ENCODE measurements around the gene TENM4.
A peak's percentile ranks its signal among the peaks of the same experiment; 100 is the strongest.
"Not testable (repeated sequence)": the region's sequence is repeated elsewhere in the genome, so short reads cannot be mapped to it uniquely, and the experiment has no call there.

Gene TENM4

DNA sequence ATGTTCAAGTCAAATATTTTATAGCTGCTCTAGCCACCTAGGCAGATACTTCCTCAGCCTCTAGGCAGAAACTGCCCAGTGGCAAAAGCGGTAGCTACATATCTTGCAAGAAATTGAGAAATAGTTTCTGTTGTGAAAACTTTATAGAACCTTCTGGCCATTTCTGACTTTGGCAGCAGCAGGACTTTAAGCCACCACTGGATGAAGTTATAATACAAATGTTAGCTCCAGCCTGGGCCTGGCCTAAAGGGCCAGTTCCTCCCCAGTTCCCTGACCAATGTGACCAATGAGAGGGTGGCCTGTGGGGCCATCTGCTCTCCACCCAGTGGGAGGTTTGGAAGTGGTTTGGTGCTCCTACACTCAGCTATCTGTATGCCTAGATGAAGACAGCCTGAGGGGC, 612.2 kb downstream of the TENM4 start:
- no peak overlapping the region for H3K4me3 ChIP-seq
- peak overlapping the region in 1 of 21 experiments; percentile 72 for H3K27ac ChIP-seq

DNA sequence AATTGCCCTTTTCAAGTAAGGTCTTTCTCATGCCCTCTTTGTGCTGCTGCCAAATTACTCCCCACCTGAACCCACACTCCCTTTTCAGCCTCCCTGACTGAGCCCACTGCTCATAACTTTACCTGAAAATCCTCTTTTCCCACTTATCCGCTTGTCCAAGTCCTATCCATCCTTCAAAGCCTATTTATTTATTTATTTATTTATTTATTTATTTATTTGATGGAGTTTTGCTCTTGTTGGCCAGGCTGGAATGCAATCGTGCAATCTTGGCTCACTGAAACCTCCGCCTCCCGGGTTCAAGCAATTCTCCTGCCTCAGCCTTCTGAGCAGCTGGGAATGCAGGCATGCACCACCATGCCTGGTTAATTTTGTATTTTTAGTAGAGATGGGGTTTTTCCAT, 613.5 kb downstream of the TENM4 start:
- H3K4me3 ChIP-seq, H3K27ac ChIP-seq: not testable (repeated sequence)

DNA sequence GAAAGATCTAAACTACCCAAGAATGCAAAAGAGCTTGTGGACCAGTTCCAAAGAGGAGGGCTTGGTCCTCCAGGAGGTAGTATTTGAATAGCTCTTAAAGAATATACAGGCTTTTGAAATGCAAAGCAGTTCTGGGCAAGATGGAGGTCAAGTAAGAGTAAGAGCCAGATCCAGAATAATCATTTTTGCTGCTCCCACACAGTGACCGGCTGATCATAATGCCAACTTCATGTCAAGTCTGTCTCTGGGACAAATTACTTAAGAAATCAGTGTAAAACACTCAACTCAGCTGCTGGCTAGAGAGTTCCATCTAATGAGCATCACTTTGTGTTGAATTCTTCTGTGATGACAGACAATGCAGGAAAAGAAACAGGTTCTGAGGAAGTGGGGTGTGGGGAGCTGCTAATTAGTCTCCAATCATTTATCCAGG, 615.2 kb downstream of the TENM4 start:
- Histone ChIP-seq H3K27ac (no peak overlapping the region), H3K4me3 (no peak overlapping the region)

GRCh38 chr11:78823588-78823987, 617.2 kb downstream of the TENM4 start:
- H3K27ac ChIP-seq = no peak overlapping the region
- H3K4me3 ChIP-seq = no peak overlapping the region

DNA sequence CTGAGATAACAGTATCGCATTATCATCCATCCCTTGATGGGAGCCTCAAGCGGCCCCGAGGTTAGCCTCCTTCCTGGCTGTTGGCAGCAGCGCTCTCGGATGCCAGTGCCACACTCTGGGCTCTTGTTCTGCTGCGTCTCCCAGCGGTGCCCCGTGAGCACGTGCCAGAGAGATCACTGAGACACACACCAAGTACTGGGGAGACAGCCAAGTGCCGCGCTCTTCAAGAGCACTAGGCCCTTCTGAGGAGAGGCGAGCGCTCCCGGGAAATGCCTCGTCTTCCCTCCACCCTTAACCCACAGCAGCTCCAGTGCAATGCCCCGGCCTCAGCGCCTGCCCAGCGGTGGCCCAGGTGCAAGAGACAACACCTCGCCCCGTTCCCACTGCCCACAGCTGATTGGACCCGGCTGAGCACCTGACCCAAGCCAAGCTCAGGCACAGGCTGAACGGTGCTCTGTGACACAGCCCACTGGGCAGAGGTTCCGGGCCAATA, 617.9 kb downstream of the TENM4 start:
- Histone ChIP-seq H3K4me3 (no peak overlapping the region), H3K27ac (no peak overlapping the region)

DNA sequence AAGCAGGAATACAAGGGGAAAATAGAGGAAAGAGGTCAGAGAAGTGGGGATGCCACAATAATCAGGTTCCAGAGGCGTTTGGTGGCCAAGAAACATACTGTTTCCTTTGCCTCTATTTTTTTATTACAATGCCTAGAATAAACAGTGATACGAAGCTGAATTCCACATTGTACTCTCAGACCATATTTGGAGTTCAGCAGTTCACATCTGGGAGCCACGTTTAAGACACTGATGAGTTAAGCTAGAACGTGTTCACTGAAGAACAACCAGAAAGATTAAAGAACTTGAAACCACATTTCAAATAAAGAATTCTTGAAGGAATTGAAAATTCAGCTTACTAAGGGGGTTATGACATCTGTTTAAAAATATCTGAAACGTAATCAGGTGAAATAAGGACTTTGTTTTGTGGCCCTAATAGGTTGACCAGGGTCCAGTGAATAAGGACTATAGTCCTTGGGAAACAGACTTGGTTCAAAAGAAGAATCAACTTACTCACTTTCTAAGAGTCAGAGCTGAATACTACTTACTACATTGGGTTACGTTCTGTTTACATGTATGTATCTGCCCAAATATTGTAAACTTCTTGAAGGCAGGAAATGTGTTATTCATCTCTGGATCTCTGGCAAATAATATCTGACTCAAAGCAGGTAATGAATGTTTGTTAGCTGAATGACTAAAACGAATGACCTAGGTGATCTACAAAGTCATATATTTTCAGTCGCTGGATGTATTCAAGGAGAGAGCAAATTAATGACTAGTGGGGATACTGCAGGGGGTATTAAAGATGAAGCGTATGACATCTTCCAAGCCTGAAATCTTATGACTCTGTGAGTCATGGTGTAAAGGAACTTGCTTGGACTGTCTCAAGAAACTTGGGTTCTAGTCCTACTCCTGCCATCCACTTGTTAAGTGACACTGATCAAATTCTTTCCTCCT, 619.2 kb downstream of the TENM4 start:
- H3K4me3 ChIP-seq = no peak overlapping the region

GRCh38 chr11:78820741-78821140, 620.1 kb downstream of the TENM4 start:
- H3K4me3 ChIP-seq = no peak overlapping the region
- H3K27ac ChIP-seq = no peak overlapping the region

More for the DNA sequence above, 619.2 kb downstream of the TENM4 start:
- no peak overlapping the region for H3K27ac ChIP-seq

DNA sequence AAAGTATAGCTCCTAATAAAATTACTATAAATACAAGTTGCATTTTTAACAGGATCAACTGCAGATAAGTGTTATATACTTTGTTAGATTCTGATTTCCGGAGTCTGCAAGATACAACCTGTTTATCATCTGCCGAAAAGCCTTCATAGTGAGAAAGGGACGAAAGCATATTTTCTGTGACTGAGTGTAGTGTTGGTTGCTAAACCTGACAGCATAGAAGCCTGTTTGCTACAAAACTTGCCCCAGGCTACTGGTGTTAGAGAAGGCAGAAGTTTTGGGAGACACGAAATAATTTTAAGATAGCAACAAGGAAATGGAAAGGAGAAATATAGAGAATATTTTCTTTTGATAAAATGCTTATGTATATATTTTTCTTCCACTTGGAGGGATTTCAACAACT, 622.6 kb downstream of the TENM4 start:
- Histone ChIP-seq H3K4me3 (no peak overlapping the region), H3K27ac (no peak overlapping the region)

DNA sequence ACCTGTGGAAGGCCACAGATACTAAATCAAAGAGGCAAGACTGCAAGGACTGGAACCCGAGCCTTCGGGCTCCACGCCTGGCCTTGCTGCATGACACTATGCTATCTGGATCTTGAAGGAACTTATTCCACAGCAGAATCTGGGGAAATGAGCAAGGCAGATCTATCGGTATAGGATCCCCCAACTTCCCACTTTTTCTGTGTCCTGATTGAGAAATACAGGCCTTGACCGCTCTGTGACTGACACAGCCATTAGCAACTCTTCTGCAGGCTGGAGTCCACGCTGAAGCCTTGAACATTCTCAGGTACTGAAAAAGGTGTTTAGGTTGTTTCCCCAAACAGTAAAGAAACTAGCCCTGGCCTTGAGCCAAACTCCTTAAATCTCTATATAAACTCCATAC, 625.0 kb downstream of the TENM4 start:
- no peak overlapping the region for H3K4me3 ChIP-seq
- peak overlapping the region in 1 of 21 experiments; percentile 32 for H3K27ac ChIP-seq

- Histone ChIP-seq H3K4me3 (no peak overlapping the region), H3K27ac (no peak overlapping the region)
Observed at GRCh38 chr11:78812513-78813293, 628.1 kb downstream of the TENM4 start.

GRCh38 chr11:78810559-78811009, 630.2 kb downstream of the TENM4 start:
- H3K27ac ChIP-seq = no peak overlapping the region

DNA sequence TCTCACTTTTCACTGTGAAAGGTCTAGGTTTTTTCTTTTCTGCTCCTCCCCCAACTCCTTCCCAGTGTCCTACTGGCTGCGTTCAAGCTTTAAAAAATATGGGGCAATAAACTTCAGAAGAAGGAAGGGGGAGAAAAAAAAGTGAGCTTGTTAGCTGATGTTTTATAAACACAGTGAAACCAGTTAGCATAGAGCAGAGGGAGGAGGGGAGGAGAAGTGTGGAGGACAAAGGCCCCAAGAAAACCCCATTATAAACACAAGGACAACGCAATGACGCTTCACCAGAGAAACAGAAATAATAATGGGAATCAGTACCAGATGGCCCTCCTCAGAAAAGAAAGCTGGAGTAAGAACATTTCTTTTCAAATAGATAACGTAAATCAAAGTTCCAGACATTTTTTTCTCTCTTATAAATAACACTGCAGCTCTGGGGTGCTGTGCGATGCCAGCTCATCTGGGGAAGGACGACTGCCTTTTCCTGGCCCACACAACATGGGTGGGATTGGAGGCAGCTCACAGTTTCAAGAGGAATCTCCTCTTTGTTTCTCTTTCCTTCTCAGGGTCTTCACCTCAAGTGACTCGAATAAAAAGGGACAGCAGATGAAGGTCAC, 630.8 kb downstream of the TENM4 start:
- Histone ChIP-seq H3K4me3 (no peak overlapping the region), H3K27ac (no peak overlapping the region)

More at GRCh38 chr11:78810559-78811009, 630.2 kb downstream of the TENM4 start:
- no peak overlapping the region for H3K4me3 ChIP-seq

GRCh38 chr11:78808923-78809322, 631.9 kb downstream of the TENM4 start:
- Histone ChIP-seq H3K4me3 (no peak overlapping the region), H3K27ac (no peak overlapping the region)

DNA sequence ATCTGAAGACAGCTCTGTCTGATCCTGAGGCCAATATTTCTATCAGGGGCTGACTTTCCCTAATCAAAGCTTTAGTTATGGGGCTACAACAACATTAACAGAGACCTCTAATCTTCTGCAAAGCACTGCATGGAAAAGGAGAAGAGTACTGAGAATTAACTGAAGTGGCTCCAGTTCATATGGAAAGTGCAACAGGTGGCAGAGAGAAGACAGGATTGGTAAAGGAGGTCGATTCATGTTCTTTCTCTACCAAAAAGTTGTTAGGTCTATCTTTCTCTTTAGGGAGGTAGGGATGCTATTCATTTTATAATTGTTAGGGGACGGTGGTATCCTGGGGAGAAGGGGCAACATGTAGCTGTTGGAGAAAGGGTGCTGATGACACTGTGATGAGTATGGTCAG, 633.5 kb downstream of the TENM4 start:
- H3K4me3 ChIP-seq = no peak overlapping the region
- no peak overlapping the region for H3K27ac ChIP-seq

- no peak overlapping the region for H3K27ac ChIP-seq
Observed at GRCh38 chr11:78806214-78807004, 634.4 kb downstream of the TENM4 start.

GRCh38 chr11:78804991-78805390, 635.8 kb downstream of the TENM4 start:
- H3K4me3 ChIP-seq = no peak overlapping the region
- no peak overlapping the region for H3K27ac ChIP-seq

More at GRCh38 chr11:78806214-78807004, 634.4 kb downstream of the TENM4 start:
- H3K4me3 ChIP-seq = no peak overlapping the region

DNA sequence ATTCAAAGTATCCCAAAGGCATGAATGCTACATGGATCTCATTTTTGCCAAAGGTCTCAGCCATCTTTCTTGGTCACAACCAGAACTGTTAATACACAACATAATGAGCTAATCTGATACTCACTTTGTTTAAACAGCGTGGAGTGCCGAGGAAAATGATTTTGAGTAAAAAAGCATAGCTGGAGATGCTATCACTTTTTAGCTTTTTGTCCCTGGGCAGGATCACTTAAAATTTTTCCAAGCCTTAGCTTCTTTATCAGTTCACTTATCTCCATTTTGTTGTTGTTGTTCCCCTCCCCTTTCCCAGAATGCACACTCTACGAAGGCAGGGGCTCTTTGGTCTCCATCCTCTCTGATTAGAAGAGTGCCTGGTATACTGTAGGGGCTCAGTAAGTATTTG, 636.8 kb downstream of the TENM4 start:
- no peak overlapping the region for H3K4me3 ChIP-seq
- H3K27ac ChIP-seq = no peak overlapping the region

- H3K27ac ChIP-seq = peak overlapping the region in 12 of 21 experiments; percentile 0 to 81 (median 62)
- H3K4me3 ChIP-seq = no peak overlapping the region
Observed at GRCh38 chr11:78802058-78802761, 638.6 kb downstream of the TENM4 start.

Data from skin epidermis (tissue), 12 donors.